Measurements from ENCODE around the gene TMEM132D. TPM values are rescaled to one million over a fixed set of nuclear protein-coding genes. Genes with fewer than 3 reads are reported as not detected.

TMEM132D gene
- total and polyA plus RNA-seq, 4 donors, result 0.06 to 0.20 (median 0.13) TPM

DNA sequence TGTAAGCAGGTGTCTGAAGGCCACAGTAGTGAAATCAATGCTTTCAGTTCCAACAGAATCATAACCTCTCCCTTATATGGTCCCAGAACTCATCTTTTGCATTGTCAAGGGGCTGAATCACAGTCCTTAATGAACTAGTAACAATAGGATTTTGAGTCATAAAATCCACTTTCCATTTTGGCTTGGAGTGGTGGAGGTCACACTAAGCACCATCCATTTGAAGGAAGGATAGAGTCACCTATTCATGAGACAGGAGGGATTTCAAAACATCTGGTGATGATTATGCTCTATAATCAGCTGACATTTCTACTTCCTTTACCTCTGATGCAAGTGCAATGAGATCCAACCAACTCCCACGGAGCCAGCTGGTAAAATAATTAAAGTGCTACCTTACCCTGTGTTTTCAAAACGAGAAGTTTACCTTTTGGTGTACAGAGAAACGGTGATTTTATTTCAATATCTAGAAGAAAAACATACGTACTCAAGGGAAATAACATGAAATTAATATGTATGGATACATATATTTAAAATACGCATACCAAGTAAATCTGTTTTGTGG, 59.1 kb downstream of the TMEM132D start:
- ATAC-seq (ENCODE audit: insufficient read depth, low FRiP score), result no peak
- no peaks in the 10 kb centered on the region for H3K4me1 ChIP-seq (ENCODE audit: control insufficient read depth in 5 of 5, insufficient read depth in 5 of 5, low read length in 5 of 5)
- TF ChIP-seq, protein P1, sequence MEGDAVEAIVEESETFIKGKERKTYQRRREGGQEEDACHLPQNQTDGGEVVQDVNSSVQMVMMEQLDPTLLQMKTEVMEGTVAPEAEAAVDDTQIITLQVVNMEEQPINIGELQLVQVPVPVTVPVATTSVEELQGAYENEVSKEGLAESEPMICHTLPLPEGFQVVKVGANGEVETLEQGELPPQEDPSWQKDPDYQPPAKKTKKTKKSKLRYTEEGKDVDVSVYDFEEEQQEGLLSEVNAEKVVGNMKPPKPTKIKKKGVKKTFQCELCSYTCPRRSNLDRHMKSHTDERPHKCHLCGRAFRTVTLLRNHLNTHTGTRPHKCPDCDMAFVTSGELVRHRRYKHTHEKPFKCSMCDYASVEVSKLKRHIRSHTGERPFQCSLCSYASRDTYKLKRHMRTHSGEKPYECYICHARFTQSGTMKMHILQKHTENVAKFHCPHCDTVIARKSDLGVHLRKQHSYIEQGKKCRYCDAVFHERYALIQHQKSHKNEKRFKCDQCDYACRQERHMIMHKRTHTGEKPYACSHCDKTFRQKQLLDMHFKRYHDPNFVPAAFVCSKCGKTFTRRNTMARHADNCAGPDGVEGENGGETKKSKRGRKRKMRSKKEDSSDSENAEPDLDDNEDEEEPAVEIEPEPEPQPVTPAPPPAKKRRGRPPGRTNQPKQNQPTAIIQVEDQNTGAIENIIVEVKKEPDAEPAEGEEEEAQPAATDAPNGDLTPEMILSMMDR (IDR thresholded peaks at IDR 0.05; ENCODE audit: control extremely low read depth, extremely low read depth), result no peak
- peaks cover 0 to 2% (median 0%) of the 10 kb centered on the region in 4 donors for H3K9me3 ChIP-seq (ENCODE audit: control insufficient read depth in 4 of 4, insufficient read depth in 3 of 4, low read length in 3 of 4)
- no peak for DNase-seq
- no peak overlapping the region for H3K9ac ChIP-seq (ENCODE audit: insufficient read depth in 1 of 2, low read length in 2 of 2)
- H3K27ac ChIP-seq (ENCODE audit: low read depth in 1 of 2, low read length in 1 of 2), result no peak overlapping the region
- WGBS, 2 donors, result 84 to 89% methylated on average over 5 of the region's 5 CpGs
- H3K27me3 ChIP-seq (ENCODE audit: control insufficient read depth in 3 of 3, insufficient read depth in 3 of 3, low read length in 2 of 3), result no peaks in the 10 kb centered on the region
- H3K36me3 ChIP-seq (ENCODE audit: control insufficient read depth in 4 of 4, insufficient read depth in 4 of 4, low read length in 4 of 4), result no peaks in the 10 kb centered on the region
- H3K4me3 ChIP-seq, result no peak overlapping the region

DNA sequence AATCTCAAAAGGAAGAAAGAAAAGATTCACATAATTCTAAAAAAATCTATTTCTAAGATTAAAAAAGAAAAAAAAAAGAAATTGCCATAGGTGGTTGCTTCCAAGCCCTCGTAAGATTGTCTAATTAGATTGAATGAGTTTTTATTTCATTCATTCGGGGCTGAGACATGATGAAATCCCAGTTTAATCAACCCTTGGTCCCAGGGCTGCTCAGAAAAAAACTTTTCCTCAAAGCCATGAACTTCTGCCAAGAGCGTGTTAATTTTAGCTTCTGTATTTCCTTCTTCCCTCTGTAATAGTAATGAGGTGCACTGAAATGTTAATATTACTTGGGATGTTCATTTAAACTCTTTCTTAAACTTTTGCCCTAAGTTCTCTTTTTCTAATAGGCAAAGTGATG, 62.6 kb downstream of the TMEM132D start:
- WGBS, 2 donors, result 55 to 74% methylated on average over 3 of the region's 3 CpGs
- Histone ChIP-seq H3K36me3 (ENCODE audit: control insufficient read depth in 4 of 4, insufficient read depth in 4 of 4, low read length in 4 of 4) (no peaks in the 10 kb centered on the region), H3K4me3 (no peak overlapping the region), H3K9me3 (ENCODE audit: control insufficient read depth in 4 of 4, insufficient read depth in 3 of 4, low read length in 3 of 4) (peaks cover 0 to 2% (median 0%) of the 10 kb centered on the region in 4 donors), H3K9ac (ENCODE audit: insufficient read depth in 1 of 2, low read length in 2 of 2) (no peak overlapping the region), H3K4me1 (ENCODE audit: control insufficient read depth in 5 of 5, insufficient read depth in 5 of 5, low read length in 5 of 5) (no peaks in the 10 kb centered on the region), H3K27ac (ENCODE audit: low read depth in 1 of 2, low read length in 1 of 2) (no peak overlapping the region), H3K27me3 (ENCODE audit: control insufficient read depth in 3 of 3, insufficient read depth in 3 of 3, low read length in 2 of 3) (no peaks in the 10 kb centered on the region)
- no peak for ATAC-seq (ENCODE audit: insufficient read depth, low FRiP score)
- TF ChIP-seq, protein P1 (IDR thresholded peaks at IDR 0.05; ENCODE audit: control extremely low read depth, extremely low read depth), result no peak
- no peak for DNase-seq

DNA sequence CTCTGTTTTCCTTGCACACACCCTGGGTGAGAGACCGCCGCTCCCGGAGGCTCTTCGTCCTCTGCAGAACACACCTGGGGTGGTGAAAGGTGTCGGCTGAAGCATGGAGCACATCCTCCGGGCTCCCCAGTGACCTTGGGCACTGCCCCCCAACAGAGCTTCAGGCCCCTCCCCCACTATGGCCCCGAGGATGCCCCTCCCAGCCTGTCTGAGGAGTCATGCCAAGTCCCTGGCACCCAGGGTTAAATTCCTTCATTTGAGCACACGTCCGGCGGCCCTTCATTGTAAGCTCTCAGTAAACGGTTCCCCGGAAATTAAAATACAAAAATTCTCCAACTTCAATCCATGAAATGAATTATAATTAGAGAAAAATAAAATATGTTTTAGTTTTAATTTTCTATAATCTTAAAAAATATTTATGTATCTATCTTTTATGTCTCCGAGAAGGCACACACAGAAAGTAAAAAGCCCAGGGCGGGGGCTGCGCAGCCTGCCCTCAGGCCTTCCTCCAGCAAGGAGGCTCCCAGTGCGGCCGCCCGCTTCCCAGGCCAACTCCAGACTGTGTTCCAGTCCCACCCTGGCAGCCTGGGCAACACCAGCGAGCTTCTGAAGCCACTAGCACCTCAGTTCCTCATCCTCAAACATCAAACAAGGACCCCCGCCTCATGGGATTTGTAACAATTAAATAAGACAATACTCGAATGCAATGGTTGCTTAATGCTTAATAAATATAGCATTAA, 63.5 kb downstream of the TMEM132D start:
- 79 to 81% methylated on average over 21 of the region's 21 CpGs for WGBS, 2 donors
- Histone ChIP-seq H3K9ac (ENCODE audit: insufficient read depth in 1 of 2, low read length in 2 of 2) (no peak overlapping the region), H3K27ac (ENCODE audit: low read depth in 1 of 2, low read length in 1 of 2) (no peak overlapping the region), H3K27me3 (ENCODE audit: control insufficient read depth in 3 of 3, insufficient read depth in 3 of 3, low read length in 2 of 3) (no peaks in the 10 kb centered on the region), H3K9me3 (ENCODE audit: control insufficient read depth in 4 of 4, insufficient read depth in 3 of 4, low read length in 3 of 4) (peaks cover 0 to 2% (median 0%) of the 10 kb centered on the region in 4 donors), H3K4me1 (ENCODE audit: control insufficient read depth in 5 of 5, insufficient read depth in 5 of 5, low read length in 5 of 5) (no peaks in the 10 kb centered on the region), H3K4me3 (no peak overlapping the region), H3K36me3 (ENCODE audit: control insufficient read depth in 4 of 4, insufficient read depth in 4 of 4, low read length in 4 of 4) (no peaks in the 10 kb centered on the region)
- ATAC-seq (ENCODE audit: insufficient read depth, low FRiP score), result no peak
- TF ChIP-seq, protein P1 (IDR thresholded peaks at IDR 0.05; ENCODE audit: control extremely low read depth, extremely low read depth), result no peak
- DNase-seq, result no peak
